ENCODE data around the gene POLR2C.
A peak's percentile ranks its signal among the peaks of the same experiment; 100 is the strongest.

Gene POLR2C

GRCh38 chr16:57452021-57452420 lies 10.5 kb upstream of the POLR2C start:
- no peak for DNase-seq

- peak in 1 of 2 experiments; percentile 17 for DNase-seq
Observed at GRCh38 chr16:57462978-57463362, 491 bp downstream of the POLR2C start.

GRCh38 chr16:57464523-57464922 lies 2.0 kb downstream of the POLR2C start:
- no peak for DNase-seq

GRCh38 chr16:57468346-57468745 lies 5.9 kb downstream of the POLR2C start:
- DNase-seq, result no peak

- no peak for DNase-seq
Observed at GRCh38 chr16:57469046-57469445, 6.6 kb downstream of the POLR2C start.

- DNase-seq, result no peak
Observed at GRCh38 chr16:57469917-57470470, 7.5 kb downstream of the POLR2C start.

- DNase-seq, result no peak
Observed at GRCh38 chr16:57470711-57471110, 8.2 kb downstream of the POLR2C start.

- DNase-seq, result no peak
Observed at GRCh38 chr16:57471209-57471608, 8.7 kb downstream of the POLR2C start.

GRCh38 chr16:57471852-57472664 lies 9.6 kb downstream of the POLR2C start:
- DNase-seq, result no peak

GRCh38 chr16:57472665-57473060 lies 10.2 kb downstream of the POLR2C start:
- no peak for DNase-seq

- no peak for DNase-seq
Observed at GRCh38 chr16:57473176-57473840, 10.8 kb downstream of the POLR2C start.

GRCh38 chr16:57473906-57474305 lies 11.4 kb downstream of the POLR2C start:
- DNase-seq, result no peak

GRCh38 chr16:57474671-57475661 lies 12.5 kb downstream of the POLR2C start:
- DNase-seq, result no peak

GRCh38 chr16:57475711-57476339 lies 13.3 kb downstream of the POLR2C start:
- peak; percentile 73 to 82 for DNase-seq

GRCh38 chr16:57476546-57477410 lies 14.3 kb downstream of the POLR2C start:
- DNase-seq, result no peak

- DNase-seq, result no peak
Observed at GRCh38 chr16:57477531-57478202, 15.2 kb downstream of the POLR2C start.

GRCh38 chr16:57478396-57479204 lies 16.1 kb downstream of the POLR2C start:
- DNase-seq, result no peak

GRCh38 chr16:57479205-57479975 lies 16.9 kb downstream of the POLR2C start:
- no peak for DNase-seq
